ENCODE measurements around the gene TMX1.

DNA sequence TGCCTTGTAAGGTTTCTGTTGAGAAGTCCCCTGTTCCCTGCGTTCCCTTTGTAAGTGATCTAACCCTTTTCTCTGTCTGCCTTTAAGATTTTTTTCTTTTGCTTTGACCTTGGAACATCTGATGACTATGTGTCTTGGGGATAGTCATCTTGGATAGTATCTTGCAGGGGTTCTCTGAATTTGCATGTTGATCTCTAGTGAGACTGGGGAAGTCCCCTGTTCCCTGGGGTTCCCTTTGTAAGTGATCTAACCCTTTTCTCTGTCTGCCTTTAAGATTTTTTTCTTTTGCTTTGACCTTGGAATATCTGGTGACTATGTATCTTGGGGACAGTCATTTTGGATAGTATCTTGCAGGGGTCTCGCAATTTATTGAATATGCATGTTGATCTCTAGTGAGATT is 38.2 kb upstream of the TMX1 start:
- no peak for TF ChIP-seq POLR2A (IDR thresholded peaks at IDR 0.05)
- TF ChIP-seq, protein P1, sequence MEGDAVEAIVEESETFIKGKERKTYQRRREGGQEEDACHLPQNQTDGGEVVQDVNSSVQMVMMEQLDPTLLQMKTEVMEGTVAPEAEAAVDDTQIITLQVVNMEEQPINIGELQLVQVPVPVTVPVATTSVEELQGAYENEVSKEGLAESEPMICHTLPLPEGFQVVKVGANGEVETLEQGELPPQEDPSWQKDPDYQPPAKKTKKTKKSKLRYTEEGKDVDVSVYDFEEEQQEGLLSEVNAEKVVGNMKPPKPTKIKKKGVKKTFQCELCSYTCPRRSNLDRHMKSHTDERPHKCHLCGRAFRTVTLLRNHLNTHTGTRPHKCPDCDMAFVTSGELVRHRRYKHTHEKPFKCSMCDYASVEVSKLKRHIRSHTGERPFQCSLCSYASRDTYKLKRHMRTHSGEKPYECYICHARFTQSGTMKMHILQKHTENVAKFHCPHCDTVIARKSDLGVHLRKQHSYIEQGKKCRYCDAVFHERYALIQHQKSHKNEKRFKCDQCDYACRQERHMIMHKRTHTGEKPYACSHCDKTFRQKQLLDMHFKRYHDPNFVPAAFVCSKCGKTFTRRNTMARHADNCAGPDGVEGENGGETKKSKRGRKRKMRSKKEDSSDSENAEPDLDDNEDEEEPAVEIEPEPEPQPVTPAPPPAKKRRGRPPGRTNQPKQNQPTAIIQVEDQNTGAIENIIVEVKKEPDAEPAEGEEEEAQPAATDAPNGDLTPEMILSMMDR (IDR thresholded peaks at IDR 0.05) = no peak

All from uterus (tissue), 2 donors.